Hypothalamus (tissue), 51 donors: Measurements from ENCODE around the gene FOXP1.
A peak's percentile ranks its signal among the peaks of the same experiment; 100 is the strongest.

Experiments used
- DNase-seq, 51 donors: peaks; one replicate each; lab custom pipeline; 2025; lab: John Stamatoyannopoulos, UW

FOXP1 gene

DNA sequence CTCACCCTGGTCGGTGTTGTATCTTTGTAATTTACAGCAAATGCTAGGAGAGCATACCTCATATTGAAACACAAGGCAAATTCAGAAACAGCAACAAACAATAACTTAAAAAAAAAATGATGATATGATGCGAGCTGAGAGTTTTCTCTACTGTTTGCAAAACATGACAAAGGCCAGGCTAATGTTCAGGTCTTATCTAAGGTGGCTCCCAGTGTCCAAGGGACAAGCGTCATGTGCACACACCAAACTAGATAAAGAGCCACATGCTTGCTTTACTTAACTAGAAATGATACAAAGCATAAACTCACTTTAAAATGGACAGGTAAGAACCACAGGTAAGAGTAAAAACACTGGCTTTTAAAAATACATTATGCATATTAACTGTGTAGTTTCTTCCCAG lies 375.9 kb downstream of the FOXP1 start:
- DNase-seq: no peak

DNA sequence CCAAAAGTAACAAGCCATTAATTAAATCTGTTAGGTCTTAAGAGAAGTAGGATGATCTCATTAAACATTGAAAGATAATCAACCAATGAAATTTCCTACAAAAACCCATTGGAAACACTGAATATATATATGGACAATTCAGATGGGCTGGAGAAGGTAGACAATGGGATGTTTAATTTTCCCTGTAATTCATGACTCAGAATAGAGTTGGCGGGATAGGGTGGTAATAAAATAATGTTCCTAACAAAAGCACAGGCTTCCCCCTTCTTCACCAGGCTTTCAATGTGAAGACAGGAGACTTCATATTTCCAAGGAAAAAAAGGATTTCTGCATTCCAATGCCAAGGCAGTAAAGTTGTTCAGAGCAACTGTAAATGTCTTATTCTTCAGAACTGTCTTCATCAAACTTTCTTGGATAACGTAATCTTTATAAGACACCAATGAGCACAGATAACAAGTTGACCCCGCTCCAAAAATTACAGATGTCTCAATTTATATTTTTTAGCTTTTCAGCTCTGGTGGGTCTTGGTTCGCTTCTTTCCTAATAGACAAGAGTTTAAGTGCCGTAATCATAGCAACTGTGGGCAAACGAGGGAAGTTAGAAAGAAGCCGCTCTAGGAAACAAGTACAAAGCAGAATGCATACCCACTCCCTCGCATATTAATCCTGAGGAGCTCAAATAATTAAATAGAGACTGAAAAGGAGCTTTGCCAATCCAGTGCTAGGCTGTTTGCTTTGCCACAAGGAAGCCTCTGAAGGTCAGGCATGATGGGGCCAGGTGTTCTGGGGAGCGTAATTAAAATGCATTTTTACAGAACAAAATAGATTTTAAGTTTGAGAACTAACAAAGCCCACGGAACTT lies 377.0 kb downstream of the FOXP1 start:
- peak in 1 of 51 donors; percentile 9 for DNase-seq

DNA sequence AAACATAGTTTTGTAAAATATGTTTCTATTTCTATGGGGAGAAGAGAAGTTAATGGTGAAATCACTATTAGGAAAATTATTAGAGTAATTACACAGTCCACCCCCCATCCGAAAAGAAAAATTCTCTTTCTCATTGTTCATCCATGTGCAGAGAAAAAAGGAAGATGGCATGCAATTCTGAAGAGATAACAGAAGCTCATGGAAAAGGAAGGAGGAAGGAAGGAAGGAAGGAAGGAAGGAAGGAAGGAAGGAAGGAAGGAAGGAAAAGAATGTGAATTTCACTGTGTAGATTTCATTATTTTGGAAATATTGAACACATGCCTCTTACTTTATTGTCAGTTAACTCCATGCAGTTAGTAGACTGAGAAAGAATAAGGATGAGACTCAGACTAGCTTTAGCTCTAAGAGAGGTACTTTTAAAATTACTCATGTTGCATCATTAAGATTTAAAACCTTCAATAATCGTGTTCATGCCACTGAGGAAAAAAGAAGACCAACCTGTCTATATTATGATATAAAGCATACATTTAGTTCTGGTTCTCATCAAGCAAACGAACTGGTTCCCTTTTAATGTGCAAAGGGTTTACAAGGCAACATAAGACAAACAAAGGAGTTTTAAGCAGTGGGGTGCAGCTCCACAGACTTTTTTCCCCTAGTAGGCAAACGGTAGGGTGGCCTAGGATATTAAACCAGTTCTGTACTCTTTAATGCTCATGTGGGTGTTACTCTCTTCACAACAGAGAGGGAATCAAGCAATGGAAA lies 379.6 kb downstream of the FOXP1 start:
- DNase-seq: no peak

DNA sequence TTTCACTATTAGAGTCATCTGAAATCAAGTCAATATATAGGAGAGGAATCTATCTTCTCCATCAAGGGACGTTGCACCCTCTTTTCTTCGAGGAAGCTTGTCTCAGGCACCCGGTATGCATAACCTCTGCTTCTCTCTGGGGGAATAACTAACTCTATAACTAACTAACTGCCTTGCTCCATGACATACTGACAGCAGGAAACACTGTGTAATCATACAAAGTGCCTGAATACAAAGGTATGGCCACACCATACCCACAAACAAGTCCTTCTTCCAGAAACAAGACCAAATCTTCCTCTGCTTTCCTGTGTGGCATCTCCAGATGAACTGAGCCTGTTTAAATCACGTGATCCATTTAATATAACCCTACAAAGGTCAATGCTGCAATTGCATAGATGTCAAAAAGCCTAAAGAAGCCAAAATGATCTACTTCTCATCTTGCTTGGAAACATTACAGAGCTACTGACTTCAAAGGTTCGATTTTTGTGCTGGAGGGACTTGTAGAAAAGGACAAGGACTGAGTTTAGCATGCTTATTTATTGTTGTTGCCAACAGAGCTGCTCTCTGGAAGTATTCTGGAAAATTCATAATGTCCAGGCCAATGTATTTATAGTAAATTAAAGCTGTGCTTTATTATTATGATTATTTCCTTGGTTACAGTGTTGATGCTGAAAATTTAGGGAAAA lies 380.5 kb downstream of the FOXP1 start:
- DNase-seq: no peak

DNA sequence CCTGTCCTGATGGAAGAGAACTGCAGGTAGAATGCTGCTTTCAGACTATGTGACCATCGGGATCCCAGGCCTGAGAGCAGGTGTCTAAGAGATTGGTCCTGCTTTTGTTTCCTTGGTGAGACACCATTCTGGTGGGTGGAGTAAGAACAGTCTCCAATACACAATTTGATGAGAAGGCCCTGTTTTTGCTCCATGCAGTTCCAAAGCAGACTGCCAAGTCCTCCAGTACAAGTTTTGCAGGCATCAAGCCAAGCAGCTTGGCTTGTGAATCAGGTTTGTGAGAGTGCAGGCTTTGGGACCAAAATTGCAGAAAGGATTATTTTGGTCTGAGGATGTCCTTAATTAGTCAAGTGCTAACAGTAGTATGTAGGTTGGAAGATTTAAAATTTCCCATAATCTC lies 381.6 kb downstream of the FOXP1 start:
- DNase-seq: peak in 30 of 51 donors; percentile 4 to 75 (median 30)

DNA sequence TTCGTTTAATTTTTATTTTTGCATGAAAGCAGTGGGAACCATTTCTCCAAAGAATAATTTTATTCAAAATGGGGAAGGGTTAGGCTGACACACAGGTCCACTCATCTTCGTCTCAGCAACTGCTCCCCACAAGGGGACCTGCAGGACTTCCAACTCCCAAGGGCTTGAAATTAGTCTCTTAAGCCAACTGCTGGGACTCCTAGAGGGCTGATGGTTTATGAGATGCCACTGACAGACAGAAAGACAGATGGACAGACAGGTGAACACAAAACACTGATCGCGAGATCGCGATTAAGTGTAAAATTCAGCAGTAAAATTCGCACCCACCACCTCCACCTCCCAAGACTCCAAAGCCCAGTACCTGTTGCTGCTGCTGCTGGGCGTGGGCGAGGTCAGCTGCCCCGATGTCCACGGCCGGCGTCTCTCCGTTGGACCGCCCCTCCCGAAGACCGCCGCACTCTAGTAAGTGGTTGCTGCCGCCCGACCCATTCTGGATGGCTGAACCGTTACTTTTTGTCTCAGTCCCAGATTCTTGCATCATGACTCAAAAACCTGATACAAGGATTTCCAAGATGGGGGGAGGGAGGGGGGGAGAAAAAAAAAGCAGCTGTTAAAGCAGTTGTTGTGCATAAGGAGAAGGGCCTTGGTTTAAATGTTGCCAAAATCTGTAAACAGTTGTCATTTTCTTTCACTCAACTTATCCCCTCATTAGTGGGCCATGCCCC lies 385.5 kb downstream of the FOXP1 start:
- DNase-seq: no peak

DNA sequence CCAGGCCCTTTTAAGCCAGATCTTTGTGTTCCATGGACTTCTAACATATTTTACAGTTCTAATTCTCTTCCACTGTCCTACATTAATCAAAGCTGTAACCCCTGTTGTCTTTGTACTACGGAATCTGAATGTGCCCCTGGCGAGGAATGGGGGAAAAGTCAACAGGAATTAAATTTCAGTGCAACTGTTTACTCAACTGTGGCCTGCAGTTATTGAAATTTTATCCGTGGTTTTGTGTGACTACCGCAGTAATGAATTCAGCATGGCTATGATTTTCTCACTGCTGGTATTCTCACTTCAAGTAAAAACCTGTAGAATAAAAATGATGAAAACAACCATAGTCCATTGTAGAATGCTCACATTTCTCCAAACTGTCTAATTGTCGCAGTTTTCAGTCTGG lies 388.0 kb downstream of the FOXP1 start:
- no peak for DNase-seq

DNA sequence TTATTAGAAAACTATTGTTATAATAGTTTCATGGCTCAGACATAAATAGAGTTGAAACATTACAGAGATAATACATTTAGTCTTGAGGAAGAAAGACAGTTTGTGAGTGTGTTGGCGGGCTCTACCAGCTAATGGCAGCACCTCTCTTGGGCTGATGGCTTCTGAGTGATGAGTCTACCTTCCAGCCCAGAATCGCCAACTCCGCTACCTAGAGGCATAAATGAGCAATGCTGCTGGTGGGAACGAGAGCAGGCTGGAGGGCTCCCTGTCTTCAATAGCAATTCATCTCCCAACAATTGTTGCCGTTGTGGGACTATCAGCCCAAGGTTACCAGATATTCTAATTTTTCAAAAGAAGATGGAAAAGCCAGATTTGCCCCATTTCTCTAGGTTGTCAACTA lies 388.7 kb downstream of the FOXP1 start:
- no peak for DNase-seq

DNA sequence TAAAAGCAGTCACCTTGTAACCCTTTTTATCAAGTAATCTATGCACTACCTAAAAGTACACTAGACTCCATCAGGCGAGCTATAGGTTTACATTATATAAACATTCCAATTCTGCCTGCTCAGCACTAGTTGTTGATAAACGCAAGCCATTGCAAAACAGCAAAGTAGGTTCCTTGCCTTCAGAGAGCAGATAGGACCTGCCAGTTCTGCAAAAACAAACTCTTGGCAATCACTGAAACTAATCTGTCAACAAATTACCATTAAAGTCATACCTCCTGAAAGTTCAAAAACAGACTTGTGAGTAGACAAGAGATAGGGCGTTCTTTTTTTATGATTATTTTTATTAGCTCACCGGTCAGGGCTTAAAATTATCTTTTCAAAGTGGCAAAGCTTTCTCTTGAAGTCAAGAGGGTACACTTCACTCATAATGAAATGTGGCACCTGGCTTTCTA lies 392.5 kb downstream of the FOXP1 start:
- DNase-seq: no peak

DNA sequence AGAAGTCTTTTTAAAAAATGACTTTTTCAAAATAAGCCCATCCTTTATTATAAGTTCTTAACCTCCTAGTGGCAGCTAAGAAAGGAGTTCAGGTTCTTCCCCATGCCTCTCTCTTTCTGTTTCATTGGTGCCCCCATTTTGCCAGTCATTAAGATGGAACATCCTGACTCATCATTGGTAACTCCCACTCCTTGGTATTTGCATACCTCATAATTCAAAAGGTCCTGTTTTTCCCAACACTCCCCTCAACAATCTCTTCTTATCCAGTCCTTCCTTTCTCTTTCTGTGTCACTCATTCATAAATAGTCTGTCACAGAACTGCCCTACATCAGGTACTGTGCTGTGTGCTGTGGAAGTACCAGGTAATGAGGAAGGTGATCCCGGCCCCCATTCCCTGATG lies 394.0 kb downstream of the FOXP1 start:
- DNase-seq: no peak

DNA sequence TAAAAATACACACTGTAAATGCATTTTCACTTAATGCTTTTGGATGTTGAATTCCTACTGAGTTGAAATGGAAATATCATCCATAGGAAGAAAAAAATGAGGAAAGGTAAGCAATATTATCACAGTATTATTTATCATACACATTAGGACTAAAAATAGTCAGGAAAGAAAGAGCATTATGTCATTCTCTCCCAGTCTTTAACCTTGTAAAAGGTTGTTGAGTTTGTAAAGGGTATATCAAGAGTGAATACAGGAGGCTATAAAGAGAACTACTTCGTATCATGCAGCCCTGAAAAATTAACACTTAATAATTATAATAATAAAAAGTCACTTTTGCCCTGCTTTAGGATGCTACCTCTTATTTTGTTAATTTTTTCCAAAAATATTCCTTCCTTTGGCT lies 395.8 kb downstream of the FOXP1 start:
- no peak for DNase-seq

DNA sequence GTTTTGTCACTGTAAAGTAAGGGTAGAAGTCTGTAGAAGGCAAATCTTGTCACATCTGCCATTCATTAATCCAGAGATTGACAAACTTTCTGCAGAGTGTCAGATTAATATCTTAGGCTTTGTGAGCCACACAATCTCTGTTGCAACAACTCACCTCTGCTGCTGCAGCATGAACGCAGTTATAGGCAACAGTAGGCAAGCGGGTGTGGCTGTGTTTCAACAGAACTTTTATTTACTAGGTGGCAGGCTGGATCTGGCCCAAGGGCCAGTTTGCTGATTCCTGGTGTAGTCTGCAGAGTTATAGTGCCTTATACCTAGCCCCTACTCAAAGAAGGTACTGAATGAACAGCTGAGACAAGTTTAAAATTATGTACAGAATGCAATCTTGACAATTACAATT lies 396.7 kb downstream of the FOXP1 start:
- DNase-seq: no peak

DNA sequence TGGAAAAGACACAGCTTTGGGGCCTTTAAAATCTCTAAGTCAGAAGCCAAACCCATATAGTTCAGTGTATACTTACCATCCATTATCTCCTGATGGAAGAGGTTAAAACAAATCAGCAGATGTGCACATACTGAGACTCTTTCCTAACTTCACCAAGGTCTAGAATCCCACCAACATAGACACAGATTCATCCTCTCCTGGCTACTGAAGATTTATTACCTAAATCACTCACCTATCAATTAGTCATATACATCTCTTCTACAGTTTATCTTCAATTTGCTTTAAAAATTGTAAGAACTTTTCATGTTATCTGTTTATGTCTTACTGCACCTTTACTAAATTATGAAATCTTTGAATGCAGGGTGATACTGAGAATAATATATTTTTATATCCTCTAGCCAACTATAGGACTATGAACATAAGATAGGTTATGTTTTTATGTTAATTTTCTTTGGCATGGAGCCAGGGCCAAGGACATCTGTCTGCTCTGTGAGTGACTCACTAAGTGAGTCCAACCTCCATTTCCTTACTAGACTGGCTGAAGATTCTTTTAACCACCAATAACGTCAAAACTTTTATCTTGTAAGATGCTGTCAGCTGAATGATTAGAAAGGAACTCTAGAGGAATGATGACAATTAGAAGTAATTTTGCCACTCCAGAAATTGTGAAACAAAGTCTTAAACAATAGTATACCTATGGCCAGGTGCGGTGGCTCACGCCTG lies 397.6 kb downstream of the FOXP1 start:
- no peak for DNase-seq

DNA sequence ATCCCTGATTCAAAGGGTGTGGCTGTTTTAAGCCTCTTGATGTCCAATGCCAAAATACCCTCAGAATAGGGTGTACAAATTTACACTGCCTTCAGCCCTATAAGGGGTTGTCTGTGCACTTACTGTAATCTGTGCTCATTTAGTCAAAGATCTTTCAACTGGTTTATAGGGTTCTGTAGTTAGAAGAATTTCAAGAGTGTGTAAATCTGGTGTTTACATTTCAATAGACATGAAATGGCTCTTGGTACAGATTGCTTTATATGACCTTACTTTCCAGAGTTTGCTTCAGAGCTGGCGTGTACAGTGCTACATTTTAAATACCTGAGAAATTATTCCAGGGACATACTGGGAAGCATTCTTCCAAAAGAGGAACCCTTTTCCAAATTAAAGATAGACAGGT lies 399.3 kb downstream of the FOXP1 start:
- DNase-seq: no peak

DNA sequence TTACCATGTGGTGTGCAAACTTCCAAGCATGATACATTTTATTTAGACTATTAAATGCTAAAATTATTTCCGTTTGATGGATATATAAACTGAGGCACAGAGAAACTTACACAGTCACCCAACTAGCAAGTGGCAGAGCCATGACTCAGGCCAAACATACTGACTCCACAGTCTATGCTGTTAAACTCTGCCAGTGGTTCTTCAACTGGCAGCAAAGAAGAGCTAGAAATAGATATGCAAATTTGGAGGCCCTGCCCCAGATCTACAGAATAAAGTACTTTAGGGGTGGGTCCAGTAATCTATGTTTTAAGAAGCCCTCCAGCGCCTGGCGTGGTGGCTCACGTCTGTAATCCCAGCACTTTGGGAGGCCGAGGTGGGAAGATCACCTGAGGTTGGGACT lies 400.0 kb downstream of the FOXP1 start:
- no peak for DNase-seq

DNA sequence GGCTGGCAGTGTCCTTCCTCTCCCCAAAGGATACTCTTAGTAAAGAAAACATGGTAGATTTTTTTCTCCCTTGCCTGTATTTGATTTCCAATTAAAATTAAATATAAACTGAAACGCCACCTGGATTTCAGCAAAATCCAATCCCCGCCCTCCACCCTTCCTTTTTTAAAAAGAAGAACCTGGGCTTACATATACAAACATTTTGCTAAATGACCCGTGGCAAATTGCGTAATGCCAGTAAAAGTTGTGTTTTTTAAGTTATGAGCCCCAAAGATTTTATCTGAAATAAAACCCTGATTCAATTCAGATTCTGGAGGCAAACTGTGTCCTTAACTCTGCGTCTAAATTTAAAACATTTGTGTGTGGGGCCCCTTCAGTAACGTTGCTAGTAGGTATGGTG lies 403.0 kb downstream of the FOXP1 start:
- no peak for DNase-seq

DNA sequence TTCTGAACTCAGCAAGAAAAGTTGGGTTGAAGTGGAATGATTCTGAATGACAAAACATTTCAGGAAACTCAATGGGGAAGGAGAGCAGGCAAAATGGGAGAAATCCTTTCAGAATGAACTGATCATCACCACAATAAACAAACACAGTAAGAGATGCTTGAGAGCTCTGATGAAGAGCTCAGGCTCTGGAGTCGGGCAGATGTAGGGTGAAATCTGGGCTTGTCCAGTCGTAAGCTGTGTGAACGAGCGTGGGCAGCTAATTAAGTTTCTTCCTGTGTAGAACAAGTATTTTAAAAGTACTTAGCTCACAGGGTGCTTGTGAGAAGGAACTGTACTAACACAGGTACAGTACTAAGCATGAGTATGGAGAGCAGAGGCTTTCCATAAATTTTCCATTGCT lies 406.2 kb downstream of the FOXP1 start:
- DNase-seq: no peak

DNA sequence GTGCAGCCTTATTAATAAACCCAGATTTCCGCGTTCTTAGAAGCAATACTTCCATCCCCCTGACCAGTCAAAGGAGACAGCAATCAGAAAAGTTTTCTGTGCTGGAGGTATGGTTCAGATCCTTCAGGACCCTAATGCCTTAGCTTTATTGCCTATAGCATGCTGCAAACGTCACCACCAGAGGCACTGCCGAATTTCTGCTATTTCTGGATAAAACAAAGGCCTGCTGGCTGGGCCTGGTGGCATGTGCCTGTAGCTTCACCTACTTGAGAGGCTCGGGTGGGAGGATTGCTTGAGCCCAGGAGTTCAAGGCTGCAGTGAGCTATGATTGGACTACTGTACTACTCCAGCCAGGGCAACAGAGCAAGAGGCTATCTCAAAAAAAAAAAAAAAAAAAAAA lies 407.2 kb downstream of the FOXP1 start:
- DNase-seq: no peak

DNA sequence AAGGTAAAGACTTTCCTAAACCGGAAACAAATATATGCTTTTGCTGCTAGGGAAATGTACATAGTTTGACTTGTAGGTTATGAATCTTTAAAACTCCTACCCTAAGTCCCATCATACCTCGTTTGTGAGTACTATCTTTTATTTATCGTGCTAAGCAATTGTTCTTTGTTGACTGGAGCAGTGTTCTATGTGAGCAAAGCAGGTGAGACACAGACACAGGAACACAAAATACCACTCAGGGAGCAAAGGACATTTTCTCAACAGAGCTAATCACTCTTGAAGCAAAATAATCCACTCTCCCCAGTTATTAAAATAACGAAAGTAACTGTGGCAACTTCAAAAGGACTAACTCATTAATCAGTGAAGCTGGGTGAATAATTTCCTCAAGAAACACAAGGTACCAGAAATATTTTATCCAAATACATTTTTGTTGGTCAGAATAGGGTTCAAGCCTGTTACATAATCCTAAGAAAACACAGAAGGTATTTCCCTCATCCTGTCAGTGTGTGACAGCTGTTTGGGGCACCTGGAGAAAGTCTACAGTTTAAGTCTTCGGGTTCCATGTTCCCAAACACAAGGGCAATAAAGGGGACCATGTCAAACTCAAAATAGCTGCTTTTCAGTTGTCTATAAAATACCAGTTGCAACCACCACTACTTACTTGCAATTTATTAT lies 407.7 kb downstream of the FOXP1 start:
- DNase-seq: no peak

DNA sequence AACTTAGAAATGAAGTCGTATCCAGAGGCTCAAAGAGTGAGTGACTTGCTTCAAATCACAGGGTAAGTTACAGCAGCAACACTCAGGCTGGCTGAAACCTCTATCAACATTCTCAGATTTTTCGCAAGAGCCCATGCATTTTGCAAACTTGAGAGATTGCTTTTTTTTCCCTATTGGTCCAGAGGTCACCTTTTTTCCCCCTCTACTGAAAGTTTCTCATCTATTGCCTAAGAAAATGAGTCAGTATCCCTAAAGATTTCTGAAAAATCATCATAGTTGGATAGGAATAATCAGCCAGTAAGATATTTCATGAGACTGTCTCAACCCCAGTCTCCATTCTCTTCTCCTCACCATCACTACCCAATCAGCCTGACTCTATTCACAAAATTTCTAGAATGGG lies 410.6 kb downstream of the FOXP1 start:
- no peak for DNase-seq
